A549 (cell line): Measurements from ENCODE around the gene RAB3B. TPM values are rescaled to one million over a fixed set of nuclear protein-coding genes. Genes with fewer than 3 reads are reported as not detected.
A peak's percentile ranks its signal among the peaks of the same experiment; 100 is the strongest.

ENCODE experiments used
- ATAC-seq, 2 experiments: fragments of 200-7000 bp in 1 of 2; fragments of >200 bp in 1 of 2; cut with Nextera tagmentation in 1 of 2; cut with Tn5 transposase in 1 of 2; 3 replicates each; pipeline versions ENCODE4 v1.8.0 to v1.9.1; 2018 to 2020; ENCODE audit warnings: mild to moderate bottlenecking in 1 of 2, moderate library complexity in 1 of 2
- CTCF ChIA-PET: fragments of 300-600 bp; sonication (Branson Sonifier 250); formaldehyde crosslinking; extraction: SDS; loops from one replicate; lab custom pipeline; 2021; ENCODE audit warnings: antibody characterized with exemption, inconsistent platforms; lab: Yijun Ruan, JAX
- POLR2A ChIA-PET: fragments of 350-600 bp; formaldehyde crosslinking; extraction: SDS; loops from one replicate; lab custom pipeline; 2021; ENCODE audit warnings: antibody characterized with exemption, inconsistent platforms; lab: Yijun Ruan, JAX
- DNase-seq, 2 experiments: peaks; one replicate each; pipeline versions ENCODE4 v3.0.0 to v3.0.0-alpha.2; 2011 to 2016; ENCODE audit warnings: low read depth in 1 of 2, low spot score in 1 of 2
- FAIRE-seq: peaks from 2 replicates; lab custom pipeline; 2011; peaks lifted over from hg19 to GRCh38; lab: Jason Lieb, UNC
- H3K27ac ChIP-seq, 2 experiments: fragments of >200 bp; sonication (Bioruptor Twin); formaldehyde crosslinking; 3 replicates each; pipeline ENCODE4 v1.5.1; 2016 to 2017
- H3K4me1 ChIP-seq: fragments of >200 bp; sonication (Bioruptor Twin); formaldehyde crosslinking; 3 replicates; pipeline ENCODE4 v1.6.1; 2016
- H3K4me2 ChIP-seq: fragments of >200 bp; sonication (Bioruptor Twin); formaldehyde crosslinking; 3 replicates; pipeline ENCODE4 v1.6.1; 2016
- H3K4me3 ChIP-seq: fragments of >200 bp; sonication (Bioruptor Twin); formaldehyde crosslinking; 3 replicates; pipeline ENCODE4 v1.5.1; 2016
- H3K9me3 ChIP-seq: fragments of >200 bp; sonication (Bioruptor Twin); formaldehyde crosslinking; 3 replicates; pipeline ENCODE4 v1.6.1; 2016
- ATOH8 ChIP-seq: fragments of 250-450 bp; sonication (Bioruptor Pico); IDR thresholded peaks from 2 replicates; pipeline ENCODE4 v1.5.0; 2020; ENCODE audit warnings: low read depth, mild to moderate bottlenecking, moderate library complexity
- BHLHE40 ChIP-seq: IDR thresholded peaks from 2 replicates; pipeline ENCODE4 v1.6.1; 2012; ENCODE audit warnings: low read depth, low read length, inconsistent platforms
- CBX2 ChIP-seq: fragments of 200-600 bp; sonication (generic); IDR thresholded peaks from 2 replicates; pipeline ENCODE4 v1.6.1; 2016; ENCODE audit warnings: low read depth, mild to moderate bottlenecking, borderline replicate concordance
- CBX8 ChIP-seq: fragments of 200-600 bp; sonication (generic); IDR thresholded peaks from 2 replicates; pipeline ENCODE4 v1.6.1; 2016
- CHD4 ChIP-seq: fragments of 200-600 bp; sonication (generic); IDR thresholded peaks from 2 replicates; pipeline ENCODE4 v1.6.1; 2016; ENCODE audit warnings: antibody characterized with exemption, mild to moderate bottlenecking, borderline replicate concordance
- EHF ChIP-seq: fragments of 250-450 bp; sonication (Bioruptor Pico); IDR thresholded peaks from 2 replicates; pipeline ENCODE4 v1.5.0; 2020; ENCODE audit warnings: mild to moderate bottlenecking
- EHMT2 ChIP-seq: fragments of 200-600 bp; sonication (generic); IDR thresholded peaks from 2 replicates; pipeline ENCODE4 v1.6.1; 2016; ENCODE audit warnings: antibody characterized with exemption, low read depth, mild to moderate bottlenecking, moderate library complexity
- FOSL2 ChIP-seq, 2 experiments: fragments of 450-650 bp in 1 of 2; fragments of >200 bp in 1 of 2; sonication (Bioruptor Twin) in 1 of 2; formaldehyde crosslinking; IDR thresholded peaks; 2 replicates each; pipeline versions ENCODE4 v1.5.0 to v1.6.1; 2016 to 2020; ENCODE audit warnings: mild to moderate bottlenecking in 1 of 2, moderate library complexity in 1 of 2
- HMGXB4 ChIP-seq: fragments of 250-450 bp; sonication (Bioruptor Pico); IDR thresholded peaks from 2 replicates; pipeline ENCODE4 v1.5.0; 2021; ENCODE audit warnings: mild to moderate bottlenecking, moderate library complexity, borderline replicate concordance
- JUN ChIP-seq, 2 experiments: fragments of >200 bp; sonication (Bioruptor Twin); formaldehyde crosslinking; IDR thresholded peaks; 2 replicates in 1 of 2; 3 replicates in 1 of 2; pipeline ENCODE4 v1.6.1; 2016 to 2017
- KDM5A ChIP-seq: fragments of 200-600 bp; sonication (generic); IDR thresholded peaks from 2 replicates; pipeline ENCODE4 v1.6.1; 2016; ENCODE audit warnings: antibody characterized with exemption, mild to moderate bottlenecking
- MAZ ChIP-seq: fragments of 150-350 bp; IDR thresholded peaks from 2 replicates; pipeline ENCODE4 v1.6.1; 2014; ENCODE audit warnings: antibody characterized with exemption, low read depth, low read length, borderline replicate concordance
- PBX3 ChIP-seq: IDR thresholded peaks from 2 replicates; pipeline ENCODE4 v1.6.1; 2012
- PHF8 ChIP-seq: fragments of 200-600 bp; sonication (generic); IDR thresholded peaks from 2 replicates; pipeline ENCODE4 v1.6.1; 2016; ENCODE audit warnings: low read depth, mild to moderate bottlenecking, antibody characterized with exemption, moderate library complexity, borderline replicate concordance
- POLR2AphosphoS2 ChIP-seq: conservative IDR thresholded peaks from 2 replicates; pipeline ENCODE4 v1.6.1; 2012; ENCODE audit warnings: low read length, improper control_type of control experiment, inconsistent platforms
- RAD21 ChIP-seq, 2 experiments: fragments of >200 bp in 1 of 2; sonication (Bioruptor Twin) in 1 of 2; formaldehyde crosslinking in 1 of 2; IDR thresholded peaks in 1 of 2; conservative IDR thresholded peaks in 1 of 2; 2 replicates in 1 of 2; 3 replicates in 1 of 2; pipeline ENCODE4 v1.6.1; 2012 to 2018; ENCODE audit warnings: inconsistent platforms in 1 of 2
- RARB ChIP-seq: fragments of 250-450 bp; sonication (Bioruptor Pico); IDR thresholded peaks from 2 replicates; pipeline ENCODE4 v1.8.0; 2021; ENCODE audit warnings: mild to moderate bottlenecking, moderate library complexity
- SMC3 ChIP-seq: fragments of >200 bp; sonication (Bioruptor Twin); formaldehyde crosslinking; IDR thresholded peaks from 3 replicates; pipeline ENCODE4 v1.6.1; 2018; ENCODE audit warnings: inconsistent platforms
- TFCP2L1 ChIP-seq: fragments of 250-450 bp; sonication (Bioruptor Pico); IDR thresholded peaks from 2 replicates; pipeline ENCODE4 v1.5.0; 2021; ENCODE audit warnings: mild to moderate bottlenecking
- TP53 ChIP-seq: fragments of 250-450 bp; sonication (Bioruptor Pico); IDR thresholded peaks from 2 replicates; pipeline ENCODE4 v1.5.0; 2021; ENCODE audit warnings: mild to moderate bottlenecking, moderate library complexity
- USF2 ChIP-seq: fragments of 450-650 bp; IDR thresholded peaks from 2 replicates; pipeline ENCODE4 v1.6.1; 2014; ENCODE audit warnings: antibody characterized with exemption
- ZFP36 ChIP-seq: fragments of 450-650 bp; IDR thresholded peaks from 2 replicates; pipeline ENCODE4 v1.6.1; 2014; ENCODE audit warnings: borderline replicate concordance; ENCODE audit not compliant: partially characterized antibody
- ZNF302 ChIP-seq: fragments of 250-450 bp; sonication (Bioruptor Pico); IDR thresholded peaks from 2 replicates; pipeline ENCODE4 v1.9.0; 2021; ENCODE audit warnings: inconsistent platforms, mild to moderate bottlenecking, moderate library complexity
- WGBS: methylation state at CpG from one replicate; pipeline ENCODE4 v1.1.6; 2017; ENCODE audit errors: missing lambda C conversion rate; 5-methylcytosine and 5-hydroxymethylcytosine counted together
- polyA plus RNA-seq, 4 experiments: library from polyadenylated mRNA; depleted of rRNA in 3 of 4; stranded (reverse); fragments of >200 nt; fragmentation: RNase III in 1 of 4; extraction: RNeasy Plus Mini Kit Qiagen cat#74134 plus additional on column Dnase treatment in 1 of 4; gene quantifications; 2 replicates in 3 of 4; 3 replicates in 1 of 4; pipeline ENCODE4 v1.2.3, GENCODE V29; 2011 to 2017

RAB3B gene
- polyA plus RNA-seq, 2 of the 4 experiments (the other 2 are of a cell fraction) = 6.9 to 15.1 TPM

- Histone ChIP-seq H3K4me1 (no peaks in the 10 kb centered on the region), H3K4me2 (no peak overlapping the region), H3K27ac (no peak overlapping the region), H3K9me3 (no peaks in the 10 kb centered on the region), H3K4me3 (no peak overlapping the region)
- ChIA-PET POLR2A (no interaction called here), CTCF (interaction anchor here (0.7 to 1.4 kb wide), 2 partner anchors 13 to 111 kb away, joined by 3 to 4 read pairs; no protein-coding TSS in a partner anchor)
- no peak for TF ChIP-seq BHLHE40
- TF ChIP-seq CBX2 = no peak
- no peak for TF ChIP-seq POLR2AphosphoS2
- TF ChIP-seq HMGXB4 = no peak
- no peak for TF ChIP-seq ZNF302 (CRISPR knock-in tag)
- ATAC-seq (no peak), DNase-seq (no peak), FAIRE-seq (no peak)
Measured at GRCh38 chr1:51930329-51930728, 60.2 kb downstream of the RAB3B start.

- H3K27ac ChIP-seq = no peak overlapping the region
- DNase-seq (no peak), FAIRE-seq (no peak), ATAC-seq (no peak)
- ChIA-PET POLR2A (no interaction called here), CTCF (no interaction called here)
- no peaks in the 10 kb centered on the region for H3K9me3 ChIP-seq
- no peak overlapping the region for H3K4me2 ChIP-seq
- H3K4me3 ChIP-seq = no peak overlapping the region
- WGBS = 100% methylated on average over 1 of the region's 1 CpG
- peak; percentile 31 for TF ChIP-seq USF2
- TF ChIP-seq FOSL2 (IDR thresholded peaks at IDR 0.05) = no peak
- TF ChIP-seq FOSL2 (CRISPR knock-in tag; IDR thresholded peaks at IDR 0.05) = no peak
- H3K4me1 ChIP-seq = no peaks in the 10 kb centered on the region
Measured at GRCh38 chr1:51928896-51929295, 61.6 kb downstream of the RAB3B start.

- Histone ChIP-seq H3K27ac (peak overlapping the region in 1 of 2 experiments; percentile 48; a peak in 1 of 6 replicates), H3K4me1 (no peaks in the 10 kb centered on the region), H3K4me3 (no peak overlapping the region), H3K9me3 (no peaks in the 10 kb centered on the region), H3K4me2 (no peak overlapping the region)
- ATAC-seq (no peak), FAIRE-seq (no peak), DNase-seq (no peak)
- CTCF ChIA-PET = interaction anchor here (1.0 to 3.1 kb wide), 2 partner anchors 30 to 58 kb away, joined by 3 to 15 read pairs; no protein-coding TSS in a partner anchor
- TF ChIP-seq CHD4 (no peak), TP53 (CRISPR knock-in tag) (no peak)
- POLR2A ChIA-PET = no interaction called here
- WGBS = 59% methylated on average over 2 of the region's 2 CpGs
Measured at GRCh38 chr1:51927029-51927428, 63.5 kb downstream of the RAB3B start.

- WGBS = 45% methylated on average over 5 of the region's 5 CpGs
- no peak overlapping the region for H3K4me3 ChIP-seq
- H3K4me1 ChIP-seq = no peaks in the 10 kb centered on the region; the same call in 2 of the 3 replicates
- H3K27ac ChIP-seq = peak overlapping the region in 1 of 2 experiments; percentile 36; a peak in 1 of 6 replicates
- ChIA-PET POLR2A (no interaction called here), CTCF (interaction anchor here (0.7 to 3.1 kb wide), 3 partner anchors 15 to 29 kb away, joined by 3 to 15 read pairs (median 3); no protein-coding TSS in a partner anchor)
- no peaks in the 10 kb centered on the region for H3K9me3 ChIP-seq
- H3K4me2 ChIP-seq = no peak overlapping the region
- DNase-seq (peak in 1 of 2 experiments; percentile 42), FAIRE-seq (no peak), ATAC-seq (peak; percentile 54 to 77; a peak in 4 of 6 replicates)
- TF ChIP-seq RARB (no peak), PHF8 (no peak), EHMT2 (no peak), MAZ (no peak), USF2 (no peak), EHF (CRISPR knock-in tag) (no peak), ZNF302 (CRISPR knock-in tag) (no peak), TFCP2L1 (CRISPR knock-in tag) (no peak), RAD21 (conservative IDR thresholded peaks at IDR 0.05 in 1 of 2, IDR thresholded peaks at IDR 0.05 in 1 of 2) (peak in 1 of 2 experiments; percentile 63; a peak in 3 of 5 replicates), ZFP36 (no peak), JUN (IDR thresholded peaks at IDR 0.05) (no peak), CBX8 (no peak), ATOH8 (CRISPR knock-in tag) (no peak), KDM5A (no peak), SMC3 (0 out of 3 replicates have a peak, but pooled peaks have one; percentile 16), PBX3 (no peak)
Measured at GRCh38 chr1:51926171-51926812, 64.2 kb downstream of the RAB3B start.
